Stimulated activated CD4-positive, alpha-beta T cell treated with anti-CD3 and anti-CD28 coated beads, TNF-alpha, amount 100 ng/mL, for 4 hours (primary cell): Measurements from ENCODE around the gene ZIC2.

ENCODE experiments used
- DNase-seq, 3 experiments: peaks; one replicate each; pipeline ENCODE4 v3.0.0-alpha.2; 2020; ENCODE audit warnings: low read depth in 3 of 3

The ZIC2 gene

GRCh38 chr13:99985886-99986527, 4.4 kb downstream of the ZIC2 start:
- DNase-seq, result no peak

DNA sequence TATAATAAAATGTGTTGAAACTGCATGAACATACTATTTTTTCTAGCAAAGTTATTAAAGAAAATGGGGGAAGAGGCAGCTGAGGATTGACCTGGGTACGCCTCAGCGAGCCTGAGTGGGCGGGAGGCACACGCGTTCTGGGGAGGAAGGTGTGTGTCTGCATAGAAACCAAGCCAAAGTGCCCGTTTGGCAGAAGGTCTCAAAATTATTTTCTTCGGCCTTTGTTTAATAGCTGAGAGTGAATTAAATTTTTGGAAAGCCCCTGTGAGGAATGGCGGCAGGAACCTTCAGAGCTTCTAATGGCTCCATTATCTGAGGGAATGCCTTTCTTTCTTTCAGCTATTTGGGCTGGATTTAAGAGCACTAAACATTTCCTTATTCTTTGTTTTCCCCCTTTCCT, 5.2 kb downstream of the ZIC2 start:
- DNase-seq, result no peak

DNA sequence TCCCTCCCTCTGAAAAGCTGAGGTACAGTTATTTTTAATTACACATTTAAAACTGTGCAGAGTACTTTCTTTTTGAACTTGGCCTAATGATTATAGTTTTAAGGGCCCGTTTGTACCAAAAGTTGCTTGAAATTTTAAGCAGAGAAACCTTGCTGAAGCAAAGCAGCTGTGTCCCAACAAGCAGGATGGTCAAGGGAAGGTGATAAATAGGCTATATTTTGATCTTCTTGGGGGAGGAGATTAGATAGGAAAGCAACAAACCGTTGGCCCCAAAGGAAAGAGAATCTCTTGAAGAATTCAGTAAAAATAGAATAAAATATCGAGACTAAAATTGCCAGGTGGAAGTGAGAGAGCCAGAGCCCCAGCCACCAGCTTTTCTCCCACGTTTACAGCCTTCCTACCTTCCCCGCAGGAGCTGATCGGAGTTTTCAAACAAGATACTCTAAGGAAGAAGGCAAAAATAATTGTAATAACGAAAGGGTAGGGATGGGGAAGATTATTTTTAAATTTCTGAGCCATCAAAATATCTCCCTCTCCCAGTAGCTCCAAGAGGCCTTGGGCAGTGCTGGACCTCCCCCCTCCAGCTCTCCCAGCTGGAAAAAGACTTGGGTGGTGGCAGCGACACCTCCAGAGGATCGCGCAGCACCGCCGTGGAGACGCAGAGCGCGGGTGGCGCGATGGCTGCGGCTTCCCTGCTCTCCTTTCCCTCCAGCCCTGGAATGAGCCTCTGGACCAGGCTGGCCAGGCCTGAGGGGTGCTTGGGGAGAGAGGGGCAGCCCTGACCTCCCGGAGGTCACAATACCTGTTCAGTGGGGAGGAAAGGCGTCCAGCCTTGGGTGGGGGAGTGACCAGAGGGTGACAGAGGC, 5.8 kb downstream of the ZIC2 start:
- DNase-seq, result no peak

DNA sequence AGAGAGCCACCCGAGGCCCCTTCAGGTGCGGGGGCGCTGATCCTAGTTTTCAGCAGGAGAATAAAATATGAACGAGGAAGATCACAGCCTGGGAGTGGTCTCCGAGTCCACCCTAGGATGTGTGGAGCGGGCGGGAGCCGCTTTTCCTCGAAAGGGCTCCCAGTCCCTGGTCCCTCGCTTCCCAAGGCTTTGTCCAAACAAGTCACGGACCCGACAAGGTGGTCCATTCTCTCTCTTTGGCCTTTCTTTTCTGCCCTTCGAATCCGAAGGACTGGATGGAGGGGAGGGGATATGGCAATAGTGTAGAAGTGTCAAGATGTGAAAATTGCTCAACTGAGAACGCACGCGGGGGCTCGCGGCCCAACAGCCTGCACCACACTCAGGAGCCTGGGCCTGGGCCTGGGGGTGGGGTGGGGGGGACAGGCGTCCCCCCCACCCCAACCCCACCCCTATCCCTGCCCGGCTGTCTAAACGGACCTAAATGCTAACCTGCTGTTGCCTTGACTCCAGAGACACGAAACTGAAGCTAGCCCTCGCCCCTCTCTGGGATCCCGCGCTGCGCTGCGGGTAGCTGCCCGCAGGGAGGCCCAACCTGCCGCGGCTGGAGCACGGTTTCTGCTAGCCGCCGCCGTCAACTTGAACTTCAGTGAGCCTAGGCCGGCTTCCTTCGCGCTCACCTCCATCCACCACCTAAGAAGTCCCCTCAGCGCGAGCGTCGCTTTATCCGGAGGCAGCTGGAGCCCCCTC, 7.1 kb downstream of the ZIC2 start:
- no peak for DNase-seq

GRCh38 chr13:99989276-99990125, 7.9 kb downstream of the ZIC2 start:
- no peak for DNase-seq

- DNase-seq, result no peak
Observed at GRCh38 chr13:99990126-99990977, 8.8 kb downstream of the ZIC2 start.

DNA sequence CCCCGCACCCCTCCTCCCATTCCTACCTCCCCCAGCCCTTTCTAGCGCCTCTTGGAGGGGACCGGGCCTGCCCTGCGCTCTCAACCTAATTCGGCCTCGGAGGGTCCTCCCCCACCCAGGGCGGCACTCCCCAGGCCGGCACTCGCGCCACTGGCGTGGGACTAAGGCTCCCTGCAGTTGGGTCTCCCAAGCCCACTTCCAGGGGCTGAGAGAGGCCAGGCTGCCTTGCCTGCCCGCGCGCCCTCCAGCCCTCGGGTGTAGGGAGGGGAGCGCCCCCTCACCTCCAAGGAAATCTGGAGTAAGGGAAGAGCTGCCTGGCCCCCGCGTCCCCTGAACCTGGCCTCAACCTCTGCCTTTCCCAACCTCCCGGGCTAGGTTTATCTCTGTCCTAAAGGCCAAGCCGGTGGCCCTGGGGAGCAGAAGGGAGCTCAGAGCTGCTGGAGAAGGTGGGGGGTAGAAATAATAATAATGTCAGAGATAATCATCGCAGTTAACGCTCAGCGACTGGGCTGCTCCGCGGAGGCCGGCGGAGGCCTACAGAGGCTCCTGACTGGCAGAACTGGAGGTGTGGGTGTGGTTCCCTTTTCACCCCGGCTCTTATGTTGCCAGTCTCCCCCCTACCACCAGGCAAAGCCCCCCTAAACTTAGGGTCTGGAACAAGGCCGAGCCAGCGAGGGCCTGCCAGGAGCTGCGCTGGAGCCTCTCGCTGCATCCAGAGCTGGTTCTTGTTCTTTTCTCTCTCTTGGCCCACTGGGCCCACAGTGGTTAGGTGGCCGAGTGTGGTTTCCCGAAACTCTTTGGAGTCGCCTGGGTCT, 9.6 kb downstream of the ZIC2 start:
- no peak for DNase-seq

- DNase-seq, result no peak
Observed at GRCh38 chr13:99991828-99992775, 10.5 kb downstream of the ZIC2 start.

GRCh38 chr13:99992949-99993351, 11.4 kb downstream of the ZIC2 start:
- no peak for DNase-seq

DNA sequence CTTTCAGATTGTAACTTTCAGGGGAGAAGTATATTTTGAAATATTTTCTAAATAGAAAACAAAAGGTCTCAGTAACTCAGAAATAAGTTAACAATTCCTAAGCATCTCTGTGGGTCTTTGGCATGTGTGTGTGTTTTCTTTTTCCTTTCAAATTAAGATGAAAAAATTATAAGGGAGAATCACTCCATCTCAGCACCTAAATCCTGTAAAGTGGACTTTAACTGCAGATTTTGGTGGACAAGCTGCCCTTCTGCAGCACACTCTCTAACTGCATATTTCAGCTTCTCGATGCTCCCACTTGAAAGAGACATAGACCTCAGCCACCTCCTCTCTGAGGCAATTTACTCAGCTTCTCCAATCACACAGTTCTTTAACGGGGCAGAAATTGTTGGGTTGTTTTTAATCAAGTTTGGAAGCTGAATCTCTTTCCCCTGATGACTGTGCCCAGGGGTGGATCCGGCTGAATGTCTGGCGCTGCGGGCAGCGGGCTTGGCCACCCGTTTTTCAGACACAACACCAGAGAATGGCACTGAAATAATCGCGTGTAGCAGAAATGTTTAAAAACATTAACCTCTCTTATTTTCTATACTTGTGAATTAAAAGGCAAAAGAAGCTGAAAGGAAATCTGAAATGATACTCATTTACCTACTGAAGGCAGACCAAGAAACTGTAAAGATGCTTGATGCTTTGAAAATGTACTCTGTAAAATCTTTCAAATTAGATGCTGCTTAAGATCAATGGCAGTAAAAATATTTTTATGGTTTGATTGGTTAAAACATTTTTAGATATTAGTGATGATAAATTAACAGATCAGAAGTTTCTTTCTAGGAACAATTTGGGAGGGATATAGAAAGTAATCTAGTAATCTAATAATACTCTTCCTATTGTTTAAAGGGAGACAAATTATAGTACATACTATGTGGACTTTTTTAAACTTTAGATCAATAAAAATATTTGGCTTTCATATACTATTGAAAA, 12.4 kb downstream of the ZIC2 start:
- no peak for DNase-seq

- DNase-seq, result no peak
Observed at GRCh38 chr13:99994638-99995020, 13.0 kb downstream of the ZIC2 start.

- no peak for DNase-seq
Observed at GRCh38 chr13:99995104-99995588, 13.6 kb downstream of the ZIC2 start.

DNA sequence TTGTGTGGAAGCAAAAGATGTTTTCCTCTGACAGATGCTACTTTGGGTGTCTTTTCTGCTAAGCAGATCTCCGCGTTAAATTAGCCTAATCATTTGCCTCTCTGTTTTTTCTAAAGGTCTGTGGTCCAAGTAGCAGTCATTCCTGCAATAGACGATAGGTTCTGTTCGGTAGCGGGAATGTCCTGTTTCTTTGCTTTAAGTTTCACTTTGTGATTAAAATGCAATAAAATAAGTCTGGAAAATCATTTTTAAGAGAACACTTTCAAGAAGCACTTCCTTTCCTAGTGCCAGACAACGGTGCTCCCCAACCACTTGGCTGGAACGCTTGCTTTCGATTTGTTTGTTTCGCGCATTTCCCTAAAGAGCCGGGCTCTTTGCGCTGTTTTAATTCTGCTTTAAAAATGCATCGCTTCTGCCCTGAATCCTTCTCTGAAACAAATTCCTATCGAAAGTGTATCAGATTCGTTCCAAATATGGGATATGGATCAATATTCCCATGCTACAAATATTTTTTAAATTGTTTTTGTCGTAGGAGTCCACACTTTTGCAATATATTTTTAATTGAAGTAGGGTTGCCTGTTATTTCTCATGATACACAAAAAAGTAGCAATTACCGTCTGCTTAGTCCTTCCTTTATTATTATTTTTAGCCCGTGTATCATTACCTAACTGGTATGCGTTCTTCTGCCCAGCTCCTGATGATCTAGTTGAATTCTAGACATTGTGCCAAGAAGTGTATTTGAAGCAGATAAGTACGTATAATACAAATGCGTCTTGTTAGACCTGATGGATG, 14.2 kb downstream of the ZIC2 start:
- no peak for DNase-seq

GRCh38 chr13:99996381-99996973, 14.9 kb downstream of the ZIC2 start:
- no peak for DNase-seq

DNA sequence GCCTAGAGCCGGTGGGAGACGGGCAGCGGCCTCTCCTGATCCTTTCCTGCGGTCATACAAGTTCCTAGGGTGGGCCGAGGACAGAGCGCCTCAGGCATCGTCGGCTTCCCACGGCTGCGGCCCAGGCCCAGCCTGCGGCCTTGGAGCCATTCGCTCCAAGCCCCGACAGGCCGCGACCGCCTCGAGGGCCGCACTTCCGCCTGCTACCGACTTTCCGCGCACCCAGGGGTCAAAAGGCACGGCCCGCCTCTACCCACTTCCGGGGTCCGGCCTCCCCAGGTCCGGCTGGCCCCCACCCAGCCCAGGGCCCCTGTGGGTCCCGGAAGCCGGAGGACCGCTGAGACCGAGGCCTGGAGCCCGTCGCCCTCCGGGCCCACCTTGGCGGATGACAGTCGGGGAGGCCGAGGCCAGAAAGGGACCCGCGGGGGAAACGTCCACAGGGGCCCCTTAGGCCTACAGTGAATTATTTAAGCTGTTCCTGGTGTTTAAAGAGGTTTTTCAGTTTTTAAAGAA, 16.2 kb downstream of the ZIC2 start:
- DNase-seq, result no peak

DNA sequence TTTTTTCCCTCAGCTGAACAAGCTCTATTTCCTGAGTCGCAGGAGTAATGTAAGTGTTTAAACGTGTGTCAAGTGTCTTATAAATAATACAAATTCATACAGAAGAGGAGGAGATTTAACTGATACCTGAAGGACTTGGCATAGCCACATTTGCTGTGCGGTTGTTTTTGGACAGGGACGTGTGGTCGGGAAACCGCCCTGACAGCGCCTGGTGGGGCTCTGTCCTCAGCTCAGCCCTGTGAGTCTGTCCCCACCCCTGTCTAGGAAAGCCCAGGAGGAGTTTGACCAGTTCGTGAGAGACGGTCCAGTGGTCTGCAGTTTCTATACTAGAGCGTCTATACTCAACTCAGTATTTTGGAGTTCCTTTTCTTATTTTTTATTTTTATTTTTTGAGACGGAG, 16.7 kb downstream of the ZIC2 start:
- DNase-seq, result no peak
